GM10266 (cell line): ENCODE results near the gene C14orf119.

Source experiments
- DNase-seq: peaks from one replicate; pipeline ENCODE4 v3.0.0; 2012; ENCODE audit errors: extremely low spot score
- CTCF ChIP-seq: IDR thresholded peaks from 2 replicates; pipeline ENCODE4 v1.5.1; 2012; ENCODE audit warnings: mild to moderate bottlenecking, low read depth; ENCODE audit not compliant: control insufficient read depth, insufficient read depth; ENCODE audit errors: missing control alignments

C14orf119 gene

GRCh38 chr14:23137192-23137812 is 42.0 kb downstream of the C14orf119 start:
- no peak for DNase-seq
- no peak for TF ChIP-seq CTCF

GRCh38 chr14:23137813-23138535 is 42.7 kb downstream of the C14orf119 start:
- DNase-seq = no peak
- TF ChIP-seq CTCF = no peak

GRCh38 chr14:23139874-23140273 is 44.6 kb downstream of the C14orf119 start:
- no peak for TF ChIP-seq CTCF
- no peak for DNase-seq

GRCh38 chr14:23140371-23140770 is 45.1 kb downstream of the C14orf119 start:
- DNase-seq = no peak
- TF ChIP-seq CTCF = no peak

DNA sequence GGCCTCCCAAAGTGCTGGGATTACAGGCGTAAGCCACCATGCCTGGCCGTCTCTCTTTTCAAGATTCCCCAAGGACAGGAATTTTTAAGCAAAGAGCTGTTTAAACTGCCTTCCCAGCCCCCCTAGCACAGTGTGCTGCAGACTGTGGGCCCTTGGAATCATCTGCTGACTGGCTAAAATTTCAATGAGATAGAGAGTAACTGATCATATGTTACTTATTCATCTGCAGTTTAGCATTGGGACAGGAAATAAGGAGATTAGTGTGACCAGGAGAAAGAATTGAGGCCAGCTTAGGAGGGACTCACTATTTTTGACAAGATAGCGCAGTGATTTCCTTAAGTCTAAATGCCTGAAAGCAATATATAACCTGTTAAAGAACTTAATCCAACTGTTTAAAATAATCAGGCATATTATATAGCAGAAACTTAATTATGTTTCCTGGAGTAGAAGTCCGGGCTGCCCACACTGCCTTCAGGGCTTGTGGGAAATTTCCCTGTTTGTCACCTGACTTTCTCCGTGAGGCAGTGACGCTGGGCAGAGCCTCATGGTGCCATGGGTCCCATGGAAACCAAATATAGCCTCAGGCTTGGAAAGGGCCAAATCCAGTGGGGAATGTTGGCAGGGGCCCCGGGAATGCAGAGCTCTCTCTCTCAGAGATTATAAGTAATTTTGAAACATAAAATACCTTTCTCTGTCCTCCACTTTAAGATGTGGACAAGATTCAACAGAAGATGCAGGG is 46.6 kb downstream of the C14orf119 start:
- no peak for TF ChIP-seq CTCF
- no peak for DNase-seq

DNA sequence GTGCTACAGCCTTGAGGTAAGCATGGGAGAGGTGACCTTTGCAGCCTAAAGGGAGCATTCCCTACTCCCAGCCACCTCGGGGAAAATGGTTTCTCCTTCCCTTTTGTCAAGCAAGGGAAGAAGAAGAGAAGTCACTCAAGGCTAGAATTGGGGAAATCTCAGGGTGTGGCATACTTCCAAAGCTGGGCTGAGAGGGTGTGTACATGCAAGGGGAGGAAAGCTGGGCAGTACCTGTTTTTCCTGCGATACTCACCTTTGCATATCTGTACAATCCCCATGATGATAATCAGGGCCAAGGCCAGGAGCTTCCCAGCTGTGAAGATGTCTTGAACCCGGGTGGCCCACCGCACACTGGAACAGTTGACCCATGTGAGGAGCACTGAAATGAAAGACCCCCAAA is 47.5 kb downstream of the C14orf119 start:
- no peak for TF ChIP-seq CTCF
- no peak for DNase-seq

- no peak for DNase-seq
These were observed 48.6 kb downstream of the C14orf119 start for GRCh38 chr14:23143911-23144310.

More at GRCh38 chr14:23143911-23144310, 48.6 kb downstream of the C14orf119 start:
- TF ChIP-seq CTCF = no peak
